HCT116 (cell line): ENCODE data around the gene UCN2. TPM values are rescaled to one million over a fixed set of nuclear protein-coding genes. Genes with fewer than 3 reads are reported as not detected.

Experiments
- ATAC-seq: fragments of 200-7000 bp; cut with Tn5 transposase; 2 replicates; pipeline ENCODE4 v1.9.1; 2020; ENCODE audit warnings: mild to moderate bottlenecking, moderate library complexity
- BruUV-seq: library from RNA; stranded (reverse); fragments of 400-500 nt; replicated peaks from 2 replicates; lab custom pipeline; 2021; lab: Mats Ljungman, UMichigan
- CTCF ChIA-PET: fragments of 300-600 bp; sonication (Branson Sonifier 250); formaldehyde crosslinking; loops from one replicate; lab custom pipeline; 2021; ENCODE audit warnings: antibody characterized with exemption; lab: Charles Lee
- POLR2A ChIA-PET: fragments of 300-600, 350-600 bp; sonication (Branson Sonifier 250); formaldehyde crosslinking; loops from one replicate; lab custom pipeline; 2021; ENCODE audit warnings: antibody characterized with exemption; lab: Charles Lee
- RAD21 ChIA-PET, 2 experiments: fragments of 300-600 bp; sonication (Branson Sonifier 250); formaldehyde crosslinking; loops; one replicate each; lab custom pipeline; 2023; ENCODE audit warnings: low total read pairs in 2 of 2; ENCODE audit not compliant: uncharacterized antibody in 2 of 2, unreplicated experiment in 2 of 2, low non-redundant PET in 1 of 2; lab: Charles Lee
- DNase-seq: peaks from one replicate; pipeline ENCODE4 v3.0.0-alpha.2; 2010; ENCODE audit warnings: low read depth, low spot score
- H2AFZ ChIP-seq: fragments of 200-600 bp; shearing (Covaris generic), sonication (generic); 2 replicates; pipeline ENCODE4 v1.6.1; 2017; ENCODE audit warnings: low read depth, mixed run types, mixed read lengths, antibody characterized with exemption, low read length; ENCODE audit not compliant: poor library complexity, severe bottlenecking
- H3K27ac ChIP-seq: 2 replicates; pipeline ENCODE4 v1.5.1; 2012; ENCODE audit warnings: low read depth, low read length
- H3K27me3 ChIP-seq: fragments of 200-600 bp; sonication (generic); 2 replicates; pipeline ENCODE4 v1.6.1; 2016; ENCODE audit warnings: mixed run types, low read length, mixed read lengths; ENCODE audit not compliant: insufficient read depth
- H3K36me3 ChIP-seq, 2 experiments: fragments of 200-500 bp in 1 of 2; fragments of 200-600 bp in 1 of 2; sonication (Bioruptor generic) in 1 of 2; sonication (generic) in 1 of 2; 2 replicates each; pipeline versions ENCODE4 v1.5.1 to v1.6.1; 2014 to 2016; ENCODE audit warnings: low read length in 2 of 2, inconsistent platforms in 1 of 2, mixed read lengths in 1 of 2, mixed run types in 1 of 2; ENCODE audit not compliant: insufficient read depth in 2 of 2, control insufficient read depth in 1 of 2
- H3K4me1 ChIP-seq, 2 experiments: fragments of 200-600 bp in 1 of 2; sonication (generic) in 1 of 2; 2 replicates each; pipeline versions ENCODE4 v1.5.1 to v1.6.1; 2012 to 2017; ENCODE audit warnings: low read length in 2 of 2, inconsistent platforms in 1 of 2, mild to moderate bottlenecking in 1 of 2, mixed read lengths in 1 of 2, mixed run types in 1 of 2, moderate library complexity in 1 of 2; ENCODE audit not compliant: insufficient read depth in 2 of 2, control insufficient read depth in 1 of 2
- H3K4me2 ChIP-seq: fragments of 200-600 bp; sonication (generic); 2 replicates; pipeline ENCODE4 v1.6.1; 2017; ENCODE audit warnings: mixed run types, low read length, mixed read lengths
- H3K4me3 ChIP-seq, 2 experiments: fragments of 200-600 bp in 1 of 2; sonication (generic) in 1 of 2; replicated peaks in 1 of 2; 2 replicates each; pipeline ENCODE4 v1.5.1; 2011 to 2016; ENCODE audit warnings: low read length in 2 of 2, control low read depth in 1 of 2, low read depth in 1 of 2, mild to moderate bottlenecking in 1 of 2, mixed read lengths in 1 of 2, mixed run types in 1 of 2
- H3K79me2 ChIP-seq: fragments of 200-600 bp; sonication (generic); 2 replicates; pipeline ENCODE4 v1.6.1; 2017; ENCODE audit warnings: mild to moderate bottlenecking, mixed run types, low read length, moderate library complexity, mixed read lengths; ENCODE audit not compliant: insufficient read depth
- H3K9ac ChIP-seq: fragments of 200-600 bp; sonication (generic); 2 replicates; pipeline ENCODE4 v1.6.1; 2016; ENCODE audit warnings: low read length, mixed read lengths
- H3K9me2 ChIP-seq: fragments of 200-600 bp; sonication (generic), shearing (Covaris generic); 2 replicates; pipeline ENCODE4 v1.6.1; 2017; ENCODE audit warnings: mixed run types, mild to moderate bottlenecking, moderate library complexity; ENCODE audit not compliant: insufficient read depth
- H3K9me3 ChIP-seq, 2 experiments: fragments of 200-500 bp in 1 of 2; fragments of 200-600 bp in 1 of 2; sonication (Bioruptor generic) in 1 of 2; sonication (generic) in 1 of 2; 2 replicates each; pipeline ENCODE4 v1.6.1; 2014 to 2017; ENCODE audit warnings: low read length in 2 of 2, mixed read lengths in 2 of 2, inconsistent platforms in 1 of 2, low read depth in 1 of 2, mild to moderate bottlenecking in 1 of 2, mixed run types in 1 of 2, moderate library complexity in 1 of 2; ENCODE audit not compliant: control insufficient read depth in 1 of 2, insufficient read depth in 1 of 2
- H4K20me1 ChIP-seq: fragments of 200-600 bp; sonication (generic), shearing (Covaris generic); 2 replicates; pipeline ENCODE4 v1.6.1; 2017; ENCODE audit warnings: mixed run types, mild to moderate bottlenecking, moderate library complexity; ENCODE audit not compliant: insufficient read depth
- ELF1 ChIP-seq: IDR thresholded peaks from 2 replicates; pipeline ENCODE4 v1.6.1; 2012; ENCODE audit warnings: low read depth, borderline replicate concordance
- POLR2AphosphoS5 ChIP-seq: IDR thresholded peaks from 2 replicates; pipeline ENCODE4 v1.6.1; 2011; ENCODE audit warnings: mild to moderate bottlenecking, low read depth, low read length, moderate library complexity
- YY1 ChIP-seq: IDR thresholded peaks from 2 replicates; pipeline ENCODE4 v1.6.1; 2011; ENCODE audit warnings: low read length, low read depth, moderate library complexity, mild to moderate bottlenecking; ENCODE audit not compliant: insufficient replicate concordance; ENCODE audit errors: extremely low read depth
- intact Hi-C: fragments of 100-400 bp; cut with micrococcal nuclease; formaldehyde crosslinking; loops from 2 replicates; pipeline ENCODE4 v1.10.0; 2022
- total RNA-seq: library from RNA; stranded (reverse); gene quantifications from one replicate; pipeline ENCODE4 v1.2.1, GENCODE V29; 2021; ENCODE audit not compliant: unreplicated experiment
- TF ChIP-seq, protein P1 (sequence below): IDR thresholded peaks from 2 replicates; pipeline ENCODE4 v1.6.1; 2012; ENCODE audit warnings: low read depth

UCN2 gene
- total RNA-seq, 1 experiment from 2014 or later = 1.5 TPM

DNA sequence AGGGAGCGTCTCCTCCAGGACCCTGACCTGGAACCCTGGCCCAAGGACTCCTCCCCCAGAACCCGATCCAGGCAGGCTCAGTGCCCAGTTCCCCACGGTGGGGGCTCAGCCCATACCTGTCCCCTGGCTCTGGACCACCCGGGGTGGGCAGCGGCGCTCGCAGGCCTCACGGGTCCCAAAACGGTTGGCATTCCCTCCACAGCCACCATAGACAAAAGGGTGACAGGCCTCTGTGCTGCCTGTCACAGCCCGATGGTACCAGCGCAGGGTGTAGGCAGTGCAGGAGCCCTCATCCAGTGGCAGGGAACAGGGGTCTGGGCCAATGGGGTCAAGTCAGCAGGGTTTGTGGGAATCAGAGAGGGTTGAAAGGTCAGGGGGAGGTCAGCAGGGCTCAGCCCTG lies 1.1 kb upstream of the UCN2 start:
- Histone ChIP-seq H3K36me3 (no peaks in the 10 kb centered on the region), H3K9ac (peak overlapping the region; percentile 29)
- intact Hi-C loops = no loop called here

DNA sequence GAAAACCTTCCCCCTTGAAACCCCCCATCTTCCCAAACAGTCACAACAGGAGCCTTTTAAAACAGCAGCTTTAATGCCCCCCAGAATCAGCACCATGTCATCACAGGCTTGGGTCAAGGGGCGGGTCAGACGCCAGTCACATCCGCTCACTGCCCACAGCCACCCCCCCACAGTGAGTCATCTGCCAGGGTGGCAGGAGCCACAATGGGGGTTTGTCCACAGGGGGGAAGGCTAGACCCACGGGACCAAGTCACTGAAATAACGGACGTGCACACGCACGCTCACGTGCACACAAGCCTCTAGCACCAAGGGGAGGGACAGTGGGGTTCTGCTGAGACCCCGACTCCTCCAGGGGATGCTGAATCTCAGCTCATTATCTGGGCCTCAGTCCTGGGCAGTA lies 441 bp upstream of the UCN2 start:
- Histone ChIP-seq H3K9me2 (no peaks in the 10 kb centered on the region), H3K27me3 (no peaks in the 10 kb centered on the region), H3K9ac (peak overlapping the region; percentile 29), H3K27ac (peak overlapping the region; percentile 58), H2AFZ (no peak overlapping the region), H4K20me1 (no peaks in the 10 kb centered on the region), H3K4me2 (peak overlapping the region; percentile 71), H3K9me3 (no peaks in the 10 kb centered on the region), H3K79me2 (no peaks in the 10 kb centered on the region), H3K36me3 (no peaks in the 10 kb centered on the region), H3K4me1 (peaks cover 55 to 79% of the 10 kb centered on the region in 2 experiments), H3K4me3 (peak overlapping the region; percentile 15 to 24)
- ATAC-seq (peak; percentile 71), DNase-seq (peak; percentile 35)
- POLR2A ChIA-PET = no interaction called here
- CTCF ChIA-PET = interaction anchor here (0.6 to 1.0 kb wide), 2 partner anchors 15 to 789 kb away, joined by 3 to 4 read pairs; no protein-coding TSS in a partner anchor
- no TSS peak for BruUV-seq
- RAD21 ChIA-PET = interaction anchor here in 1 of 2 experiments (0.6 kb wide), 2 partner anchors 48 to 235 kb away, joined by 3 read pairs; no protein-coding TSS in a partner anchor
- intact Hi-C loops = no loop called here
- peak; percentile 31; the same call in 1 of the 2 replicates for TF ChIP-seq POLR2AphosphoS5
- TF ChIP-seq YY1 = no peak

More for the DNA sequence above, 1.1 kb upstream of the UCN2 start:
- Histone ChIP-seq H3K4me1 (peaks cover 55 to 76% of the 10 kb centered on the region in 2 experiments), H2AFZ (no peak overlapping the region), H3K4me3 (no peak overlapping the region), H3K9me3 (no peaks in the 10 kb centered on the region), H3K27me3 (no peaks in the 10 kb centered on the region), H3K79me2 (no peaks in the 10 kb centered on the region), H3K9me2 (no peaks in the 10 kb centered on the region), H4K20me1 (no peaks in the 10 kb centered on the region), H3K4me2 (peak overlapping the region; percentile 71), H3K27ac (peak overlapping the region; percentile 58)
- TF ChIP-seq ELF1 = no peak
- TF ChIP-seq, protein P1, sequence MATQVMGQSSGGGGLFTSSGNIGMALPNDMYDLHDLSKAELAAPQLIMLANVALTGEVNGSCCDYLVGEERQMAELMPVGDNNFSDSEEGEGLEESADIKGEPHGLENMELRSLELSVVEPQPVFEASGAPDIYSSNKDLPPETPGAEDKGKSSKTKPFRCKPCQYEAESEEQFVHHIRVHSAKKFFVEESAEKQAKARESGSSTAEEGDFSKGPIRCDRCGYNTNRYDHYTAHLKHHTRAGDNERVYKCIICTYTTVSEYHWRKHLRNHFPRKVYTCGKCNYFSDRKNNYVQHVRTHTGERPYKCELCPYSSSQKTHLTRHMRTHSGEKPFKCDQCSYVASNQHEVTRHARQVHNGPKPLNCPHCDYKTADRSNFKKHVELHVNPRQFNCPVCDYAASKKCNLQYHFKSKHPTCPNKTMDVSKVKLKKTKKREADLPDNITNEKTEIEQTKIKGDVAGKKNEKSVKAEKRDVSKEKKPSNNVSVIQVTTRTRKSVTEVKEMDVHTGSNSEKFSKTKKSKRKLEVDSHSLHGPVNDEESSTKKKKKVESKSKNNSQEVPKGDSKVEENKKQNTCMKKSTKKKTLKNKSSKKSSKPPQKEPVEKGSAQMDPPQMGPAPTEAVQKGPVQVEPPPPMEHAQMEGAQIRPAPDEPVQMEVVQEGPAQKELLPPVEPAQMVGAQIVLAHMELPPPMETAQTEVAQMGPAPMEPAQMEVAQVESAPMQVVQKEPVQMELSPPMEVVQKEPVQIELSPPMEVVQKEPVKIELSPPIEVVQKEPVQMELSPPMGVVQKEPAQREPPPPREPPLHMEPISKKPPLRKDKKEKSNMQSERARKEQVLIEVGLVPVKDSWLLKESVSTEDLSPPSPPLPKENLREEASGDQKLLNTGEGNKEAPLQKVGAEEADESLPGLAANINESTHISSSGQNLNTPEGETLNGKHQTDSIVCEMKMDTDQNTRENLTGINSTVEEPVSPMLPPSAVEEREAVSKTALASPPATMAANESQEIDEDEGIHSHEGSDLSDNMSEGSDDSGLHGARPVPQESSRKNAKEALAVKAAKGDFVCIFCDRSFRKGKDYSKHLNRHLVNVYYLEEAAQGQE = no peak
- ChIA-PET POLR2A (no interaction called here), CTCF (no interaction called here), RAD21 (interaction anchor here in 1 of 2 experiments (0.6 kb wide), 1 partner anchor 48 kb away, joined by 3 read pairs; no protein-coding TSS in a partner anchor)
- no peak for ATAC-seq
- DNase-seq = no peak
- BruUV-seq = no TSS peak
